HEK293 (cell line): ENCODE measurements around the gene ZNF536.

Experiments used
- CTCF ChIA-PET: fragments of 350-600 bp; formaldehyde crosslinking; extraction: SDS; loops from one replicate; lab custom pipeline; 2021; ENCODE audit warnings: antibody characterized with exemption; lab: Yijun Ruan, JAX
- POLR2A ChIA-PET: fragments of 300-600 bp; formaldehyde crosslinking; extraction: SDS; loops from one replicate; lab custom pipeline; 2020; ENCODE audit warnings: antibody characterized with exemption, inconsistent platforms; lab: Yijun Ruan, JAX
- H3K27ac ChIP-seq: fragments of 200-500 bp; sonication (Bioruptor generic); 2 replicates; pipeline ENCODE4 v1.5.1; 2014; ENCODE audit warnings: low read depth, low read length, control low read depth, inconsistent platforms; ENCODE audit errors: extremely low read depth
- H3K36me3 ChIP-seq, 2 experiments: fragments of 200-500 bp in 1 of 2; sonication (Bioruptor generic) in 1 of 2; 1 replicate in 1 of 2; 2 replicates in 1 of 2; pipeline ENCODE4 v1.5.1; 2014 to 2017; ENCODE audit warnings: inconsistent platforms in 2 of 2, low read length in 2 of 2; ENCODE audit not compliant: control insufficient read depth in 2 of 2, insufficient read depth in 1 of 2
- H3K4me1 ChIP-seq: fragments of 200-500 bp; sonication (Bioruptor generic); 2 replicates; pipeline ENCODE4 v1.5.1; 2014; ENCODE audit warnings: mild to moderate bottlenecking, low read length, inconsistent platforms; ENCODE audit not compliant: control insufficient read depth, insufficient read depth
- H3K4me3 ChIP-seq: 2 replicates; pipeline ENCODE4 v1.5.1; 2011; ENCODE audit warnings: low read depth, mild to moderate bottlenecking, control low read depth, low read length, moderate library complexity
- H3K9me3 ChIP-seq: fragments of 200-500 bp; sonication (Bioruptor generic); 2 replicates; pipeline ENCODE4 v1.5.1; 2014; ENCODE audit warnings: low read depth, low read length, inconsistent platforms; ENCODE audit not compliant: control insufficient read depth, insufficient read depth
- BCL11B ChIP-seq: fragments of 450-650 bp; formaldehyde crosslinking; IDR thresholded peaks from 2 replicates; pipeline ENCODE4 v1.5.1; 2016; ENCODE audit warnings: low read depth, missing biosample characterization, missing genetic modification characterization
- HIC1 ChIP-seq: fragments of 450-650 bp; formaldehyde crosslinking; IDR thresholded peaks from 2 replicates; pipeline ENCODE4 v1.5.1; 2016; ENCODE audit warnings: missing biosample characterization, missing genetic modification characterization
- HOXA7 ChIP-seq: sonication (generic); formaldehyde crosslinking; IDR thresholded peaks from 2 replicates; pipeline ENCODE4 v1.8.1; 2022; ENCODE audit warnings: missing genetic modification reagents, borderline replicate concordance
- KLF1 ChIP-seq: fragments of 450-650 bp; formaldehyde crosslinking; IDR thresholded peaks from 2 replicates; pipeline ENCODE4 v1.5.1; 2016; ENCODE audit warnings: missing biosample characterization, missing genetic modification characterization
- KLF7 ChIP-seq: fragments of 450-650 bp; formaldehyde crosslinking; IDR thresholded peaks from 2 replicates; pipeline ENCODE4 v1.5.1; 2016; ENCODE audit warnings: missing biosample characterization, missing genetic modification characterization, borderline replicate concordance
- PRDM4 ChIP-seq: fragments of 450-650 bp; formaldehyde crosslinking; IDR thresholded peaks from 2 replicates; pipeline ENCODE4 v1.5.1; 2017; ENCODE audit warnings: missing biosample characterization, missing genetic modification characterization
- ZBTB20 ChIP-seq: fragments of 450-650 bp; formaldehyde crosslinking; IDR thresholded peaks from 2 replicates; pipeline ENCODE4 v1.5.1; 2016; ENCODE audit warnings: missing biosample characterization, missing genetic modification characterization
- ZBTB49 ChIP-seq: fragments of 450-650 bp; formaldehyde crosslinking; IDR thresholded peaks from 2 replicates; pipeline ENCODE4 v1.5.1; 2016; ENCODE audit warnings: missing biosample characterization, missing genetic modification characterization, low read depth
- ZBTB8A ChIP-seq: fragments of 450-650 bp; formaldehyde crosslinking; IDR thresholded peaks from 2 replicates; pipeline ENCODE4 v1.5.1; 2016; ENCODE audit warnings: missing biosample characterization, missing genetic modification characterization
- ZFHX2 ChIP-seq: fragments of 450-650 bp; formaldehyde crosslinking; conservative IDR thresholded peaks from 2 replicates; pipeline ENCODE4 v1.5.1; 2016; ENCODE audit warnings: missing biosample characterization, missing genetic modification characterization
- ZIC2 ChIP-seq: fragments of 450-650 bp; formaldehyde crosslinking; IDR thresholded peaks from 2 replicates; pipeline ENCODE4 v1.5.1; 2016; ENCODE audit warnings: missing biosample characterization, missing genetic modification characterization
- ZNF121 ChIP-seq: fragments of 450-650 bp; formaldehyde crosslinking; IDR thresholded peaks from 2 replicates; pipeline ENCODE4 v1.5.1; 2016; ENCODE audit warnings: missing biosample characterization, missing genetic modification characterization
- ZNF155 ChIP-seq: fragments of 450-650 bp; formaldehyde crosslinking; IDR thresholded peaks from 2 replicates; pipeline ENCODE4 v1.5.1; 2016; ENCODE audit warnings: missing biosample characterization, missing genetic modification characterization
- ZNF16 ChIP-seq: fragments of 450-650 bp; formaldehyde crosslinking; IDR thresholded peaks from 2 replicates; pipeline ENCODE4 v1.5.1; 2016; ENCODE audit warnings: low read depth, missing biosample characterization, missing genetic modification characterization
- ZNF184 ChIP-seq: fragments of 450-650 bp; IDR thresholded peaks from 2 replicates; pipeline ENCODE4 v1.5.1; 2018; ENCODE audit warnings: missing biosample characterization, mild to moderate bottlenecking, missing genetic modification characterization
- ZNF23 ChIP-seq: fragments of 450-650 bp; formaldehyde crosslinking; IDR thresholded peaks from 2 replicates; pipeline ENCODE4 v1.5.1; 2016; ENCODE audit warnings: missing biosample characterization, missing genetic modification characterization, borderline replicate concordance
- ZNF266 ChIP-seq: fragments of 450-650 bp; formaldehyde crosslinking; IDR thresholded peaks from 2 replicates; pipeline ENCODE4 v1.5.1; 2016; ENCODE audit warnings: missing biosample characterization, missing genetic modification characterization, low read depth
- ZNF280C ChIP-seq: fragments of 450-650 bp; formaldehyde crosslinking; IDR thresholded peaks from 2 replicates; pipeline ENCODE4 v1.5.1; 2016; ENCODE audit warnings: missing biosample characterization, missing genetic modification characterization
- ZNF426 ChIP-seq: fragments of 450-650 bp; formaldehyde crosslinking; IDR thresholded peaks from 2 replicates; pipeline ENCODE4 v1.5.1; 2017; ENCODE audit warnings: missing biosample characterization, missing genetic modification characterization, mild to moderate bottlenecking, inconsistent platforms, moderate library complexity
- ZNF473 ChIP-seq: fragments of 450-650 bp; formaldehyde crosslinking; IDR thresholded peaks from 2 replicates; pipeline ENCODE4 v1.5.1; 2017; ENCODE audit warnings: missing biosample characterization, missing genetic modification characterization
- ZNF501 ChIP-seq: fragments of 450-650 bp; formaldehyde crosslinking; IDR thresholded peaks from 2 replicates; pipeline ENCODE4 v1.5.1; 2016; ENCODE audit warnings: missing biosample characterization, missing genetic modification characterization
- ZNF548 ChIP-seq: fragments of 450-650 bp; formaldehyde crosslinking; IDR thresholded peaks from 2 replicates; pipeline ENCODE4 v1.5.1; 2016; ENCODE audit warnings: missing biosample characterization, missing genetic modification characterization
- ZNF692 ChIP-seq: fragments of 450-650 bp; formaldehyde crosslinking; IDR thresholded peaks from 2 replicates; pipeline ENCODE4 v1.5.1; 2016; ENCODE audit warnings: missing biosample characterization, missing genetic modification characterization
- ZNF768 ChIP-seq: fragments of 450-650 bp; formaldehyde crosslinking; IDR thresholded peaks from 2 replicates; pipeline ENCODE4 v1.5.1; 2018; ENCODE audit warnings: missing biosample characterization, mild to moderate bottlenecking, missing genetic modification characterization
- ZNF837 ChIP-seq: fragments of 450-650 bp; formaldehyde crosslinking; IDR thresholded peaks from 2 replicates; pipeline ENCODE4 v1.5.1; 2016; ENCODE audit warnings: missing biosample characterization, missing genetic modification characterization
- ZSCAN5A ChIP-seq: fragments of 450-650 bp; formaldehyde crosslinking; IDR thresholded peaks from 2 replicates; pipeline ENCODE4 v1.5.1; 2016; ENCODE audit warnings: missing biosample characterization, missing genetic modification characterization

Gene ZNF536

GRCh38 chr19:30374539-30374864 is 2.3 kb downstream of the ZNF536 start (continued):
- TF ChIP-seq KLF7 = no peak
- TF ChIP-seq PRDM4 (tag by site-specific recombination) = no peak
- TF ChIP-seq ZNF692 (tag by site-specific recombination) = no peak
- no peak for TF ChIP-seq ZNF548
- TF ChIP-seq ZNF837 (tag by site-specific recombination) = no peak
- no peak for TF ChIP-seq BCL11B
- no peak for TF ChIP-seq ZNF155 (tag by site-specific recombination)
- no peak for TF ChIP-seq ZNF473 (tag by site-specific recombination)
- no peak for TF ChIP-seq ZNF266 (tag by site-specific recombination)
- no peak for TF ChIP-seq HOXA7
- TF ChIP-seq ZIC2 (tag by site-specific recombination) = peak; percentile 37; the same call in 1 of the 2 replicates
- no peak for TF ChIP-seq ZBTB49 (tag by site-specific recombination)

- CTCF ChIA-PET = interaction anchor here (0.9 kb wide), 1 partner anchor 104 kb away, joined by 4 read pairs; no protein-coding TSS in a partner anchor
- TF ChIP-seq ZNF280C (tag by site-specific recombination) (no peak), ZNF501 (tag by site-specific recombination) (no peak), ZBTB20 (peak; percentile 39; the same call in 1 of the 2 replicates), ZNF23 (tag by site-specific recombination) (no peak), ZNF184 (tag by site-specific recombination) (no peak), ZNF768 (tag by site-specific recombination) (no peak), ZNF121 (no peak), ZSCAN5A (tag by site-specific recombination) (peak; percentile 91), KLF1 (tag by site-specific recombination) (peak; percentile 88), ZNF16 (no peak), HIC1 (tag by site-specific recombination) (0 out of 2 replicates have a peak, but pooled peaks have one; percentile 19), ZNF426 (tag by site-specific recombination) (no peak), ZFHX2 (peak; percentile 60), ZBTB8A (tag by site-specific recombination) (peak; percentile 87)
Measured at GRCh38 chr19:30374865-30375552, 2.8 kb downstream of the ZNF536 start.

More at GRCh38 chr19:30374865-30375552, 2.8 kb downstream of the ZNF536 start:
- peaks cover 10% of the 10 kb centered on the region for H3K4me1 ChIP-seq
- peak overlapping the region; percentile 26 for H3K4me3 ChIP-seq
- no peaks in the 10 kb centered on the region for H3K36me3 ChIP-seq
- H3K27ac ChIP-seq = peak overlapping the region; percentile 56; the same call in 1 of the 2 replicates
- H3K9me3 ChIP-seq = no peaks in the 10 kb centered on the region
- POLR2A ChIA-PET = interaction anchor here (0.5 kb wide), 1 partner anchor 242 kb away, joined by 3 read pairs; no protein-coding TSS in a partner anchor
